LHCN-M2 (cell line): ENCODE measurements around the gene NFATC1. TPM values are rescaled to one million over a fixed set of nuclear protein-coding genes. Genes with fewer than 3 reads are reported as not detected.

ENCODE experiments used
- DNase-seq: peaks from one replicate; pipeline ENCODE4 v3.0.0-alpha.2; 2012; ENCODE audit warnings: low read depth
- total RNA-seq: library from RNA; depleted of rRNA; stranded (reverse); fragments of >200 nt; gene quantifications from 2 replicates; pipeline ENCODE4 v1.2.3, GENCODE V29; 2014

The NFATC1 gene
- total RNA-seq, 1 experiment from 2014 or later = 4.5 TPM

GRCh38 chr18:79404567-79404910, 8.8 kb downstream of the NFATC1 start:
- no peak for DNase-seq

- no peak for DNase-seq
Observed at GRCh38 chr18:79405019-79405780, 9.5 kb downstream of the NFATC1 start.

GRCh38 chr18:79405781-79406575, 10.2 kb downstream of the NFATC1 start:
- no peak for DNase-seq

GRCh38 chr18:79406708-79407107, 11.0 kb downstream of the NFATC1 start:
- no peak for DNase-seq

- DNase-seq = no peak
Observed at GRCh38 chr18:79409313-79409712, 13.6 kb downstream of the NFATC1 start.

- no peak for DNase-seq
Observed at GRCh38 chr18:79410171-79410641, 14.5 kb downstream of the NFATC1 start.

GRCh38 chr18:79410731-79411613, 15.2 kb downstream of the NFATC1 start:
- no peak for DNase-seq

GRCh38 chr18:79411614-79412526, 16.1 kb downstream of the NFATC1 start:
- no peak for DNase-seq

GRCh38 chr18:79413025-79413424, 17.3 kb downstream of the NFATC1 start:
- DNase-seq = no peak

GRCh38 chr18:79413426-79413825, 17.7 kb downstream of the NFATC1 start:
- no peak for DNase-seq

GRCh38 chr18:79413901-79414300, 18.2 kb downstream of the NFATC1 start:
- no peak for DNase-seq

GRCh38 chr18:79416022-79416676, 20.4 kb downstream of the NFATC1 start:
- no peak for DNase-seq

- no peak for DNase-seq
Observed at GRCh38 chr18:79416677-79417052, 20.9 kb downstream of the NFATC1 start.

GRCh38 chr18:79418236-79418635, 22.5 kb downstream of the NFATC1 start:
- DNase-seq = no peak

GRCh38 chr18:79418642-79419041, 22.9 kb downstream of the NFATC1 start:
- no peak for DNase-seq

GRCh38 chr18:79420033-79420745, 24.5 kb downstream of the NFATC1 start:
- no peak for DNase-seq

- DNase-seq = no peak
Observed at GRCh38 chr18:79421275-79421857, 25.6 kb downstream of the NFATC1 start.

GRCh38 chr18:79422022-79422782, 26.5 kb downstream of the NFATC1 start:
- no peak for DNase-seq

- no peak for DNase-seq
Observed at GRCh38 chr18:79422783-79423165, 27.0 kb downstream of the NFATC1 start.
